HL-60 (cell line): Measurements from ENCODE around the gene STPG2.

Experiments used
- CTCF ChIP-seq: IDR thresholded peaks from one replicate; pipeline ENCODE4 v1.5.1; 2011; ENCODE audit warnings: low read length, control low read depth, inconsistent platforms; ENCODE audit not compliant: insufficient read depth
- GABPA ChIP-seq: IDR thresholded peaks from 2 replicates; pipeline ENCODE4 v1.6.1; 2012; ENCODE audit warnings: low read depth
- POLR2AphosphoS5 ChIP-seq: IDR thresholded peaks from 2 replicates; pipeline ENCODE4 v1.6.1; 2012; ENCODE audit warnings: low read depth
- SPI1 ChIP-seq: IDR thresholded peaks from 2 replicates; pipeline ENCODE4 v1.6.1; 2012; ENCODE audit warnings: low read depth, mild to moderate bottlenecking, borderline replicate concordance

- TF ChIP-seq CTCF (peak; percentile 17), GABPA (no peak), POLR2AphosphoS5 (no peak), SPI1 (no peak)
Measured at GRCh38 chr4:98092833-98093439, 50.3 kb downstream of the STPG2 start.
